SK-N-MC (cell line): ENCODE results near the gene FMN2.

Experiments used
- EZH2 ChIP-seq: fragments of 200-600 bp; sonication (generic); IDR thresholded peaks from one replicate; pipeline ENCODE4 v1.6.1; 2017; ENCODE audit warnings: antibody characterized with exemption
- FOXP2 ChIP-seq: optimal IDR thresholded peaks from 2 replicates; pipeline ENCODE3; 2011; ENCODE audit warnings: mild to moderate bottlenecking, moderate library complexity; ENCODE audit not compliant: insufficient read depth; ENCODE audit errors: extremely low read length, control extremely low read depth
- POLR2AphosphoS5 ChIP-seq: IDR thresholded peaks from 2 replicates; pipeline ENCODE4 v1.6.1; 2012; ENCODE audit warnings: mild to moderate bottlenecking, low read depth, low read length, borderline replicate concordance

DNA sequence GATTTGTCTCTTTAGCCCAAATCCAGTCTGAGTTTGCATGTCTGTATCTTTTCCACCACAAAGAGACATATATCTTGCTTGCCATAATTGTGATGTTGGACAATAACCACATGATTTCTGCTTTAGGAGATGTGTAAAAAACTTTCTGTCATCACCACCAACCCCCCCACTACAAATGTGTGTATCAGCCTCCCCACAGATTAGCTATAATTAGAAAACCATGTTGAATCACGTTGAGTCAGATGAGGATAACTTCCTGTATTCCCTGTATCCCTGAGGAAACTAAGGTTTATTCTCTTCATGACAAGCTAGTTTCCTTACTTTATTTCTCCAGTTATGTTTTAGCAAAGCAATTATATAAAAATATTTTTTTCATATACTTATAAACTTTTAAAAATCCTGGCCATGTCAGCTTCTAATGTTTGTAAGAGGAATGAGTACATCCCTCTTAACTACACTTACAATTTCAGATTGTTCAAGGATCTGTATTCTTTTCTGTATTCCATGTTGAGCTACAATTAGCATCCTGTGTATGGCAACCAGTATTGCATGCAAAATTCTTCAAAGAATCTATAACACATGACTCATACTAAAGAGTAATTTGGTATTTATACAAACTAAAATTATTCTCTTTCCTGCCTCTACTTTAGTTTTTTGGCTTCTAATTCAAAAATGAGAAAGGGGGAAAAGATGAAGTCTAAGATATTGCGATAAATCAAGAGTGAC, 143.0 kb downstream of the FMN2 start:
- TF ChIP-seq POLR2AphosphoS5 (no peak), EZH2 (no peak), FOXP2 (no peak)
